SIG-M5 treated with dmso at 0.1 percent for 504 hours (cell line): ENCODE results near the gene RMI1.
"Not testable (repeated sequence)": the region's sequence is repeated elsewhere in the genome, so short reads cannot be mapped to it uniquely, and the experiment has no call there.

Experiments used
- DNase-seq: peaks from one replicate; lab custom pipeline; 2025; ENCODE audit not compliant: unreplicated experiment; lab: John Stamatoyannopoulos, UW

Gene RMI1

GRCh38 chr9:84002344-84002743, 21.7 kb downstream of the RMI1 start:
- DNase-seq: no peak

DNA sequence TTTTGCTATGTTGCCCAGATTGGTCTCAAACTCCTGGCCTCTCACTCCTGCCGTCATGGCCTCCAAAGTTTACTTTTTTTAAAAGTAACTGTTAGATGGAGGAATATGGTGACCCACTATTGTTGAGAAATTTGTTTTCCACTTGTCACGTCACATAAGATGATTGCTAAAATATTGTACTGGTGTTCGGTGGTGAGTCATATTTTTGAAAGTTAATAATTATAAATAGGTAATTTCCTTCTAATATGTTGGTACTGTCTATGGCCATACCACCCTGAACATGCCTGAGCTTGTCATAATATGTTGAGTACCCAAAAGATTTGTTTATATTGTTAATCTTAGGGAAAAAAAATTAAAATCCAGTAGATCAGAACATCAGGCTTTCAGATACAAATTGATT, 22.6 kb downstream of the RMI1 start:
- no peak for DNase-seq

GRCh38 chr9:84007662-84008061, 27.1 kb downstream of the RMI1 start:
- no peak for DNase-seq

DNA sequence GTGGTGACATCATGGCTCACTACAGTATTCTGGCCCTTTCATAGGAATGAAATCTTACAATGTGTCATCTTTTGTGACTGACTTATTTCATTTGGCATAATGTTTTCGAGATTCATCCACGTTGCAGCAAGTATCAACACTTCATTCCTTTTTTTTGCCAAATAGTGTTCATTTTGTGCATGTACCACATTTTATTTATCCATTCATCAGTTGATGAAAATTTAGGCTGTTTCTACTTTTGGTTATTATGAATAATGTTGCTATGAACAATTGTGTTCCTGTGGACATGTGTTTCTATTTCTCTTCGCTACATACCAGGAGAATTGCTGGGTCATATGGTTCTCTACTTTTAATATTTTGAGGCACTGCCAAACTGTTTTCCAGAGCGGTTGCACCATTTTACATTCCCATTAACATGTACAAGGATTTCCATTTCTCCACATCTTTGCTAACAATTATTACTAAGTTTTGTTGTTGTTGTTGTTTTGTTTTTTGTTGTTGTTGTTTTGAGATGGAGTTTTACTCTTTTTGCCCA, 43.5 kb downstream of the RMI1 start:
- DNase-seq: no peak

DNA sequence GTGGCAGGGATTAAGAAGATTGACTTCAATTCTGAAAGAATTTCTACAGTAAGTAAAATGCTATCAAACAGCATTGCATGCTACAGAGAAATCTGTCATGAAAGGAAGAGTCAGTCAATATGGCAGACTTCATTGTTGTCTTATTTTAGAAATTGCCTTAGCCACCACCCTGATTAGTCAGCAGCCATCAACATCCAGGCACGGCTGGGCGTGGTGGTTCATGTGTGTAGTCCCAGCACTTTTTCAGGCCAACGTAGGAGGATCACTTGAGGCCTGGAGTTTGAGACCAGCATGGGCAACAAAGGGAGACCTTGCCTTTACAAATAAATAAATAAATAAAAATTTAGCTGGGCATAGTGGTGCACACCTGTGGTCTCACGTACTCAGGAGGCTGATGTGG, 46.6 kb downstream of the RMI1 start:
- no peak for DNase-seq

DNA sequence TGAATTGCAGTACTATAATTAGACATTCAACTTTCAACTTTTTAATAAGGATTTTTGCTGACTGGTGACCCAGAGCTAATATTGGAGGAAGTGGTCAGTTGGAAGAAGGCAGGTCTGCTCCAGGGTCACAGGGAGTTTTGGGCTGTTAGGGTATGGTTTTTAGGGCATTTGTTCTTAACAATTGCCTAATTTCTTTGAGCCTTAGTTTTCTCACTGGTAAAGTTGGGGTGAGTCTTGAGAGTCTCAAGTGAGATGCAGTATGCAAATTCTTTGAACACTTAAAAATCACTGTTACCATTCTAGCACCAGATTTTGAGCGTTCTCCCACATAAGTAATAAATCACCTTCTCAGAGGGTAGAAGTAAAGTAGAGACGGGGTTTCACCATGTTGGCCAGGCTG, 50.9 kb downstream of the RMI1 start:
- no peak for DNase-seq

GRCh38 chr9:84041857-84042256, 61.3 kb downstream of the RMI1 start:
- DNase-seq: not testable (repeated sequence)

- no peak for DNase-seq
These were observed 65.0 kb downstream of the RMI1 start for GRCh38 chr9:84045481-84046097.
